HEK293T (cell line): ENCODE results near the gene NFATC1.

Source experiments
- ARNT ChIP-seq: fragments of 450-650 bp; IDR thresholded peaks from 2 replicates; pipeline ENCODE4 v1.6.1; 2017; ENCODE audit warnings: mild to moderate bottlenecking
- ELF4 ChIP-seq: fragments of 450-650 bp; IDR thresholded peaks from 2 replicates; pipeline ENCODE4 v1.6.1; 2017; ENCODE audit warnings: antibody characterized with exemption
- FOXA1 ChIP-seq: fragments of 450-650 bp; IDR thresholded peaks from 2 replicates; pipeline ENCODE4 v1.6.1; 2016; ENCODE audit warnings: mild to moderate bottlenecking
- HDGF ChIP-seq: fragments of 450-650 bp; IDR thresholded peaks from 2 replicates; pipeline ENCODE4 v1.6.1; 2017; ENCODE audit warnings: antibody characterized with exemption, borderline replicate concordance
- L3MBTL2 ChIP-seq: fragments of 450-650 bp; conservative IDR thresholded peaks from 2 replicates; pipeline ENCODE4 v1.6.1; 2016; ENCODE audit warnings: mild to moderate bottlenecking
- SP1 ChIP-seq: fragments of 450-650 bp; IDR thresholded peaks from 2 replicates; pipeline ENCODE4 v1.6.1; 2017

GRCh38 chr18:79568543-79569205 is 172.9 kb downstream of the NFATC1 start:
- TF ChIP-seq FOXA1 (no peak), SP1 (no peak), ELF4 (no peak), HDGF (no peak), L3MBTL2 (no peak), ARNT (no peak)
